ENCODE measurements around the gene TTF2.
"Not testable (repeated sequence)": the region's sequence is repeated elsewhere in the genome, so short reads cannot be mapped to it uniquely, and the experiment has no call there.

Gene TTF2

GRCh38 chr1:117097443-117097842 lies 37.3 kb downstream of the TTF2 start:
- DNase-seq (no peak), ATAC-seq (ENCODE audit: insufficient read depth, low read depth) (no peak)
- Histone ChIP-seq H3K27ac (ENCODE audit: low read length) (no peak overlapping the region), H3K9ac (ENCODE audit: low read depth, low read length) (no peak overlapping the region), H4K20me1 (ENCODE audit: insufficient read depth, low read length) (no peaks in the 10 kb centered on the region), H3K36me3 (ENCODE audit: insufficient read depth, low read length) (peaks cover 100% of the 10 kb centered on the region), H3K4me1 (ENCODE audit: insufficient read depth, low read length) (no peaks in the 10 kb centered on the region), H2AFZ (ENCODE audit: low read depth, low read length) (no peak overlapping the region), H3K27me3 (ENCODE audit: insufficient read depth, low read length, poor library complexity) (no peaks in the 10 kb centered on the region), H3K9me3 (ENCODE audit: insufficient read depth, low read length, severe bottlenecking) (no peaks in the 10 kb centered on the region), H3K4me2 (ENCODE audit: insufficient read depth, low read length) (no peak overlapping the region), H3K4me3 (ENCODE audit: low read depth in 1 of 2, low read length in 2 of 2) (no peak overlapping the region), H3K79me2 (ENCODE audit: insufficient read depth, low read length) (no peaks in the 10 kb centered on the region)
- TF ChIP-seq CTCF (IDR thresholded peaks at IDR 0.05; ENCODE audit: borderline replicate concordance, extremely low read depth, low read length, poor library complexity, severe bottlenecking) (no peak), EZH2 (IDR thresholded peaks at IDR 0.05; ENCODE audit: borderline replicate concordance, low read depth, low read length, severe bottlenecking) (no peak)

DNA sequence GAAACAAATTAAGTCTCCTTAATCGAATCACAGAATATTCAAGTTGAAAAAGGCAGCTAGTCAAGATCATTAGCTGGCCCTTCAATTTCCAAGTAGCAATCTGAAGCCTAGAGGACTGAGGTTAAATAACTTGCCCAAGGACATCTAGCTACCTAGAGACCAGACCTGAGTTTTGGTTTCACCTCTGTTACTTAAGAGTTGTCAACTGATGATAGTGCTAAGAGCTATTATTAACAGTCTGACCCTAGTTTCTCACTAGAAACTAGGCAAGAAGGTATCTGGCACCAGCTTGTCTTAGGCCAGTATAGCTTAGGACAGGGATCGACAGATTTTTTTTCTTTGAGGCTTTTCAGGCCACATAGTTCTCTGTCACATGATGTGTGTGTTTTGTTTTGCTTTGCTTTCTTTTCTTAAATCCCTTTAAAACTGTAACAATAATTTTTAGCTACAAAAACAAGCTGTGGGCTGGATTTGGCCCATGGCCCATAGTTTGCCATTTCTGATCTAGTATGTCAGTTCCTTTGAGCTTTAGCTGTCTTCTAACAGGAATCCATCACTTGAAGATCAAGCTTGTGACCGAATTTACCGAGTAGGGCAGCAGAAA lies 38.3 kb downstream of the TTF2 start:
- Histone ChIP-seq H3K4me1 (ENCODE audit: insufficient read depth, low read length) (no peaks in the 10 kb centered on the region), H3K27me3 (ENCODE audit: insufficient read depth, low read length, poor library complexity) (no peaks in the 10 kb centered on the region), H3K9ac (ENCODE audit: low read depth, low read length) (no peak overlapping the region), H3K27ac (ENCODE audit: low read length) (no peak overlapping the region), H3K79me2 (ENCODE audit: insufficient read depth, low read length) (no peaks in the 10 kb centered on the region), H3K4me2 (ENCODE audit: insufficient read depth, low read length) (no peak overlapping the region), H3K4me3 (ENCODE audit: low read depth in 1 of 2, low read length in 2 of 2) (no peak overlapping the region), H2AFZ (ENCODE audit: low read depth, low read length) (no peak overlapping the region), H3K36me3 (ENCODE audit: insufficient read depth, low read length) (peaks cover 100% of the 10 kb centered on the region), H4K20me1 (ENCODE audit: insufficient read depth, low read length) (no peaks in the 10 kb centered on the region), H3K9me3 (ENCODE audit: insufficient read depth, low read length, severe bottlenecking) (no peaks in the 10 kb centered on the region)
- no peak for ATAC-seq (ENCODE audit: insufficient read depth, low read depth)
- TF ChIP-seq CTCF (IDR thresholded peaks at IDR 0.05; ENCODE audit: borderline replicate concordance, extremely low read depth, low read length, poor library complexity, severe bottlenecking) (no peak), EZH2 (IDR thresholded peaks at IDR 0.05; ENCODE audit: borderline replicate concordance, low read depth, low read length, severe bottlenecking) (no peak)
- DNase-seq = no peak

DNA sequence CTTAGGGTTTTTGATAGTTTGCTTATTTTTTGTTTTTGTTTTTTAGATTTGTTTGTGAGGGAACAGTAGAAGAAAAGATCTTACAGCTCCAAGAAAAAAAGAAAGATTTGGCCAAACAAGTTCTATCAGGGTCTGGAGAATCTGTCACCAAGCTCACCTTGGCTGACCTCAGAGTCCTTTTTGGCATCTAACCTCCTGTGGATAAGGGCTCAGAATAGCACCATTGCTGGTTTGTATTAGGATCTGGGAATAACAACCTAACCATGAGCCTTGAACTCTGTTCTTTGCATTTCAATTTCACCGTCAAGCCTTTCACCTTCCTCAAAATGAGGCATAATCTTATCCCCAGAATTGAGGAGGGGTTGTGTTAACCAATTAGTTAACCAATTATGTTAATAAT lies 41.2 kb downstream of the TTF2 start:
- Histone ChIP-seq H3K36me3 (ENCODE audit: insufficient read depth, low read length) (peaks cover 87% of the 10 kb centered on the region), H3K79me2 (ENCODE audit: insufficient read depth, low read length) (no peaks in the 10 kb centered on the region), H2AFZ (ENCODE audit: low read depth, low read length) (no peak overlapping the region), H3K4me3 (ENCODE audit: low read depth in 1 of 2, low read length in 2 of 2) (no peak overlapping the region), H3K9me3 (ENCODE audit: insufficient read depth, low read length, severe bottlenecking) (no peaks in the 10 kb centered on the region), H4K20me1 (ENCODE audit: insufficient read depth, low read length) (no peaks in the 10 kb centered on the region), H3K9ac (ENCODE audit: low read depth, low read length) (no peak overlapping the region), H3K27me3 (ENCODE audit: insufficient read depth, low read length, poor library complexity) (no peaks in the 10 kb centered on the region), H3K4me2 (ENCODE audit: insufficient read depth, low read length) (no peak overlapping the region), H3K27ac (ENCODE audit: low read length) (no peak overlapping the region), H3K4me1 (ENCODE audit: insufficient read depth, low read length) (no peaks in the 10 kb centered on the region)
- ATAC-seq (ENCODE audit: insufficient read depth, low read depth) = no peak
- no peak for DNase-seq
- TF ChIP-seq CTCF (IDR thresholded peaks at IDR 0.05; ENCODE audit: borderline replicate concordance, extremely low read depth, low read length, poor library complexity, severe bottlenecking) (no peak), EZH2 (IDR thresholded peaks at IDR 0.05; ENCODE audit: borderline replicate concordance, low read depth, low read length, severe bottlenecking) (no peak)

GRCh38 chr1:117101858-117102257 lies 41.7 kb downstream of the TTF2 start:
- not testable (repeated sequence) for ATAC-seq (ENCODE audit: insufficient read depth, low read depth); H3K27ac ChIP-seq (ENCODE audit: low read length); H3K27me3 ChIP-seq (ENCODE audit: insufficient read depth, low read length, poor library complexity); H3K4me1 ChIP-seq (ENCODE audit: insufficient read depth, low read length); H3K9ac ChIP-seq (ENCODE audit: low read depth, low read length); H4K20me1 ChIP-seq (ENCODE audit: insufficient read depth, low read length); H3K4me2 ChIP-seq (ENCODE audit: insufficient read depth, low read length); H3K9me3 ChIP-seq (ENCODE audit: insufficient read depth, low read length, severe bottlenecking); H3K4me3 ChIP-seq (ENCODE audit: low read depth in 1 of 2, low read length in 2 of 2); H3K79me2 ChIP-seq (ENCODE audit: insufficient read depth, low read length); H2AFZ ChIP-seq (ENCODE audit: low read depth, low read length); DNase-seq
- peaks cover 82% of the 10 kb centered on the region for H3K36me3 ChIP-seq (ENCODE audit: insufficient read depth, low read length)

All from DND-41 (cell line).